Measurements from ENCODE around the gene NXPH1. TPM values are rescaled to one million over a fixed set of nuclear protein-coding genes. Genes with fewer than 3 reads are reported as not detected.

Gene NXPH1
- total RNA-seq: not detected in 2 replicates

GRCh38 chr7:8433477-8434289 lies at the start of gene NXPH1:
TSS of gene NXPH1 (plus strand) at chr7:8433609.

Other genes starting within 250 kb of the NXPH1 start
- gene ICA1, start 171.4 kb upstream of the NXPH1 start, total RNA-seq: 50.3 and 52.3 TPM in 2 replicates